Measurements from ENCODE around the gene RPP25L.

RPP25L gene

GRCh38 chr9:34568774-34569173, 43.1 kb downstream of the RPP25L start:
- DNase-seq (ENCODE audit: low read depth, low spot score) = no peak

- no peak for DNase-seq (ENCODE audit: low read depth, low spot score)
Observed at GRCh38 chr9:34568133-34568532, 43.8 kb downstream of the RPP25L start.

GRCh38 chr9:34566972-34567371, 44.9 kb downstream of the RPP25L start:
- no peak for DNase-seq (ENCODE audit: low read depth, low spot score)

- DNase-seq (ENCODE audit: low read depth, low spot score) = no peak
Observed at GRCh38 chr9:34566322-34566721, 45.6 kb downstream of the RPP25L start.

GRCh38 chr9:34565856-34566255, 46.0 kb downstream of the RPP25L start:
- no peak for DNase-seq (ENCODE audit: low read depth, low spot score)

GRCh38 chr9:34564617-34565016, 47.3 kb downstream of the RPP25L start:
- DNase-seq (ENCODE audit: low read depth, low spot score) = no peak

GRCh38 chr9:34563262-34563661, 48.6 kb downstream of the RPP25L start:
- DNase-seq (ENCODE audit: low read depth, low spot score) = no peak

- no peak for DNase-seq (ENCODE audit: low read depth, low spot score)
Observed at GRCh38 chr9:34562135-34562745, 49.7 kb downstream of the RPP25L start.

GRCh38 chr9:34560599-34561214, 51.2 kb downstream of the RPP25L start:
- DNase-seq (ENCODE audit: low read depth, low spot score) = no peak
